Neural cell (in vitro differentiated cells): Measurements from ENCODE around the gene PGLYRP1.

Experiments
- EP300 ChIP-seq: fragments of 450-650 bp; conservative IDR thresholded peaks from 2 replicates; pipeline ENCODE4 v1.6.1; 2014; ENCODE audit warnings: antibody characterized with exemption, mild to moderate bottlenecking, moderate library complexity; ENCODE audit not compliant: poor library complexity, severe bottlenecking
- RAD21 ChIP-seq: fragments of 450-650 bp; conservative IDR thresholded peaks from 2 replicates; pipeline ENCODE4 v1.6.1; 2014; ENCODE audit warnings: antibody characterized with exemption, mild to moderate bottlenecking, moderate library complexity
- SMC3 ChIP-seq: fragments of 450-650 bp; conservative IDR thresholded peaks from 2 replicates; pipeline ENCODE4 v1.6.1; 2014; ENCODE audit warnings: antibody characterized with exemption, mild to moderate bottlenecking, moderate library complexity; ENCODE audit not compliant: poor library complexity
- TF ChIP-seq, protein P1 (sequence below): fragments of 450-650 bp; IDR thresholded peaks from 2 replicates; pipeline ENCODE4 v1.5.1; 2014; ENCODE audit warnings: antibody characterized with exemption, mild to moderate bottlenecking, moderate library complexity; ENCODE audit not compliant: poor library complexity, severe bottlenecking

DNA sequence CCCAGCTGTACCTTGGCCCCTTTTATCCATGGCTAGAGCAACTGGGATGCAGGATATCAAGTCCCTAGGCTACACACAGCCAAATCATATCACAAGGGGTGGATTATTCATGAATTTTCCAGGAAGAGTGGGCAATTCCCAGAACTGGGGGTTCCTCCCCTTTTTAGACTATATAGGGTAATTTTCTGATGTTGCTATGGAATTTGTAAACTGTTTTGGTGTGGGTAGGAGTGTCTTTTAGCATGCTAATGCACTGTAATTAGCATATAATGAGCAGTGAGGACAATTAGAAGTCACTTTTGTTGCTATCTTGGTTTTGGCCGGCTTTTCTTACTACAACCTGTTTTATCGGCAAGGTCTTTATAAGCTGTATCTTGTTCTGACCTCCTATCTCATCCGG lies 35.9 kb upstream of the PGLYRP1 start:
- TF ChIP-seq RAD21 (no peak), EP300 (no peak), SMC3 (no peak)
- TF ChIP-seq, protein P1, sequence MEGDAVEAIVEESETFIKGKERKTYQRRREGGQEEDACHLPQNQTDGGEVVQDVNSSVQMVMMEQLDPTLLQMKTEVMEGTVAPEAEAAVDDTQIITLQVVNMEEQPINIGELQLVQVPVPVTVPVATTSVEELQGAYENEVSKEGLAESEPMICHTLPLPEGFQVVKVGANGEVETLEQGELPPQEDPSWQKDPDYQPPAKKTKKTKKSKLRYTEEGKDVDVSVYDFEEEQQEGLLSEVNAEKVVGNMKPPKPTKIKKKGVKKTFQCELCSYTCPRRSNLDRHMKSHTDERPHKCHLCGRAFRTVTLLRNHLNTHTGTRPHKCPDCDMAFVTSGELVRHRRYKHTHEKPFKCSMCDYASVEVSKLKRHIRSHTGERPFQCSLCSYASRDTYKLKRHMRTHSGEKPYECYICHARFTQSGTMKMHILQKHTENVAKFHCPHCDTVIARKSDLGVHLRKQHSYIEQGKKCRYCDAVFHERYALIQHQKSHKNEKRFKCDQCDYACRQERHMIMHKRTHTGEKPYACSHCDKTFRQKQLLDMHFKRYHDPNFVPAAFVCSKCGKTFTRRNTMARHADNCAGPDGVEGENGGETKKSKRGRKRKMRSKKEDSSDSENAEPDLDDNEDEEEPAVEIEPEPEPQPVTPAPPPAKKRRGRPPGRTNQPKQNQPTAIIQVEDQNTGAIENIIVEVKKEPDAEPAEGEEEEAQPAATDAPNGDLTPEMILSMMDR: no peak
